DND-41 (cell line): ENCODE measurements around the gene BLVRA.

Source experiments
- ATAC-seq: fragments of 200-7000 bp; cut with Tn5 transposase; 3 replicates; pipeline ENCODE4 v1.9.1; 2021; ENCODE audit warnings: low read depth; ENCODE audit not compliant: insufficient read depth
- DNase-seq: peaks from one replicate; pipeline ENCODE4 v3.0.0-alpha.2; 2020
- H2AFZ ChIP-seq: 2 replicates; pipeline ENCODE4 v1.6.0; 2012; ENCODE audit warnings: low read depth, low read length
- H3K27ac ChIP-seq: 2 replicates; pipeline ENCODE4 v1.5.1; 2012; ENCODE audit warnings: low read length, inconsistent platforms
- H3K27me3 ChIP-seq: fragments of 200-600 bp; sonication (generic); 2 replicates; pipeline ENCODE4 v1.6.0; 2012; ENCODE audit warnings: low read length, mild to moderate bottlenecking, inconsistent platforms; ENCODE audit not compliant: insufficient read depth, poor library complexity
- H3K36me3 ChIP-seq: 2 replicates; pipeline ENCODE4 v1.5.1; 2012; ENCODE audit warnings: low read length, inconsistent platforms; ENCODE audit not compliant: insufficient read depth
- H3K4me1 ChIP-seq: 2 replicates; pipeline ENCODE4 v1.5.1; 2012; ENCODE audit warnings: mild to moderate bottlenecking, low read length; ENCODE audit not compliant: insufficient read depth
- H3K4me2 ChIP-seq: 2 replicates; pipeline ENCODE4 v1.6.0; 2012; ENCODE audit warnings: mild to moderate bottlenecking, moderate library complexity, low read length, inconsistent platforms; ENCODE audit not compliant: insufficient read depth
- H3K4me3 ChIP-seq, 2 experiments: fragments of 200-600 bp in 1 of 2; shearing (Covaris generic) in 1 of 2; 2 replicates each; pipeline ENCODE4 v1.5.1; 2012 to 2016; ENCODE audit warnings: inconsistent platforms in 2 of 2, low read length in 2 of 2, mild to moderate bottlenecking in 2 of 2, low read depth in 1 of 2, moderate library complexity in 1 of 2
- H3K79me2 ChIP-seq: 2 replicates; pipeline ENCODE4 v1.6.0; 2012; ENCODE audit warnings: low read length, inconsistent platforms; ENCODE audit not compliant: insufficient read depth
- H3K9ac ChIP-seq: 2 replicates; pipeline ENCODE4 v1.6.0; 2012; ENCODE audit warnings: low read depth, mild to moderate bottlenecking, inconsistent platforms, low read length, moderate library complexity
- H3K9me3 ChIP-seq: 2 replicates; pipeline ENCODE4 v1.5.1; 2012; ENCODE audit warnings: low read length, moderate library complexity, mild to moderate bottlenecking, inconsistent platforms; ENCODE audit not compliant: insufficient read depth, severe bottlenecking
- H4K20me1 ChIP-seq: 2 replicates; pipeline ENCODE4 v1.6.0; 2012; ENCODE audit warnings: low read length; ENCODE audit not compliant: insufficient read depth
- CTCF ChIP-seq: IDR thresholded peaks from 2 replicates; pipeline ENCODE4 v1.5.1; 2012; ENCODE audit warnings: borderline replicate concordance, low read length, moderate library complexity, mild to moderate bottlenecking; ENCODE audit not compliant: poor library complexity, severe bottlenecking; ENCODE audit errors: extremely low read depth
- EZH2 ChIP-seq: IDR thresholded peaks from 3 replicates; pipeline ENCODE4 v1.6.1; 2012; ENCODE audit warnings: borderline replicate concordance, low read depth, mild to moderate bottlenecking, moderate library complexity, low read length, inconsistent platforms; ENCODE audit not compliant: severe bottlenecking

The BLVRA gene

GRCh38 chr7:43763183-43763582 is 4.7 kb downstream of the BLVRA start:
- H3K4me1 ChIP-seq = peaks cover 12% of the 10 kb centered on the region
- H3K27me3 ChIP-seq = no peaks in the 10 kb centered on the region
- no peaks in the 10 kb centered on the region for H3K9me3 ChIP-seq
- no peak for DNase-seq
- no peak overlapping the region for H3K4me3 ChIP-seq
- H3K4me2 ChIP-seq = no peak overlapping the region
- ATAC-seq = no peak
- H4K20me1 ChIP-seq = no peaks in the 10 kb centered on the region; the same call in 1 of the 2 replicates
- H2AFZ ChIP-seq = no peak overlapping the region
- TF ChIP-seq EZH2 (no peak), CTCF (no peak)
- H3K36me3 ChIP-seq = no peaks in the 10 kb centered on the region
- no peaks in the 10 kb centered on the region for H3K79me2 ChIP-seq
- H3K27ac ChIP-seq = no peak overlapping the region
- H3K9ac ChIP-seq = no peak overlapping the region

GRCh38 chr7:43764039-43764761 is 5.7 kb downstream of the BLVRA start:
- Histone ChIP-seq H3K27me3 (no peaks in the 10 kb centered on the region), H3K36me3 (no peaks in the 10 kb centered on the region), H2AFZ (no peak overlapping the region), H3K27ac (no peak overlapping the region), H4K20me1 (no peaks in the 10 kb centered on the region; the same call in 1 of the 2 replicates), H3K79me2 (no peaks in the 10 kb centered on the region), H3K4me1 (peaks cover 5% of the 10 kb centered on the region; the same call in 1 of the 2 replicates), H3K9ac (no peak overlapping the region), H3K4me3 (no peak overlapping the region), H3K9me3 (no peaks in the 10 kb centered on the region), H3K4me2 (no peak overlapping the region)
- DNase-seq (no peak), ATAC-seq (peak; percentile 56; the same call in 2 of the 3 replicates)
- TF ChIP-seq CTCF (no peak), EZH2 (no peak)

- no peak for DNase-seq
- Histone ChIP-seq H3K27ac (no peak overlapping the region), H3K4me3 (no peak overlapping the region), H3K4me1 (no peaks in the 10 kb centered on the region), H3K9ac (no peak overlapping the region), H3K27me3 (no peaks in the 10 kb centered on the region), H3K9me3 (no peaks in the 10 kb centered on the region), H3K4me2 (no peak overlapping the region), H3K36me3 (no peaks in the 10 kb centered on the region), H3K79me2 (no peaks in the 10 kb centered on the region), H4K20me1 (no peaks in the 10 kb centered on the region; the same call in 1 of the 2 replicates), H2AFZ (no peak overlapping the region)
- no peak for TF ChIP-seq EZH2
- TF ChIP-seq CTCF = no peak
- ATAC-seq = no peak
Observed at GRCh38 chr7:43764807-43765491, 6.5 kb downstream of the BLVRA start.
